Measurements from ENCODE around the gene CTSL. TPM values are rescaled to one million over a fixed set of nuclear protein-coding genes. Genes with fewer than 3 reads are reported as not detected.

The CTSL gene
- polyA plus RNA-seq, 1 experiment = 224 TPM

- CTCF ChIA-PET = interaction anchor here (0.7 to 4.0 kb wide), 2 partner anchors 9 to 24 kb away, joined by 4 to 15 read pairs; no protein-coding TSS in a partner anchor
Observed at GRCh38 chr9:87708986-87709728, 16.8 kb upstream of the CTSL start.

GRCh38 chr9:87710443-87710842, 15.5 kb upstream of the CTSL start:
- no peak overlapping the region for H3K27ac ChIP-seq (ENCODE audit: low read depth, low read length)
- POLR2A ChIA-PET = interaction anchor here (1.5 kb wide), 1 partner anchor 23 kb away, joined by 5 read pairs; no protein-coding TSS in a partner anchor
- CTCF ChIA-PET = interaction anchor here (0.6 to 4.0 kb wide), 3 partner anchors 25 to 1285 kb away, joined by 5 to 15 read pairs (median 5); no protein-coding TSS in a partner anchor
- DNase-seq (ENCODE audit: low read depth, low spot score) = no peak
- no peak for TF ChIP-seq CTCF (IDR thresholded peaks at IDR 0.05; ENCODE audit: low read depth, low read length)
- H3K4me3 ChIP-seq (ENCODE audit: low read depth, low read length) = no peak overlapping the region
- peaks cover 12% of the 10 kb centered on the region; the same call in 1 of the 2 replicates for H3K9me3 ChIP-seq (ENCODE audit: control insufficient read depth, insufficient read depth, low read length)
- H3K27me3 ChIP-seq (ENCODE audit: control insufficient read depth, insufficient read depth, low read length) = no peaks in the 10 kb centered on the region

More at GRCh38 chr9:87708986-87709728, 16.8 kb upstream of the CTSL start:
- DNase-seq (ENCODE audit: low read depth, low spot score) = no peak
- Histone ChIP-seq H3K27me3 (ENCODE audit: control insufficient read depth, insufficient read depth, low read length) (no peaks in the 10 kb centered on the region), H3K4me3 (ENCODE audit: low read depth, low read length) (no peak overlapping the region), H3K27ac (ENCODE audit: low read depth, low read length) (no peak overlapping the region), H3K9me3 (ENCODE audit: control insufficient read depth, insufficient read depth, low read length) (peaks cover 12% of the 10 kb centered on the region; the same call in 1 of the 2 replicates)
- TF ChIP-seq CTCF (IDR thresholded peaks at IDR 0.05; ENCODE audit: low read depth, low read length) = no peak
- POLR2A ChIA-PET = interaction anchor here (1.5 kb wide), 1 partner anchor 24 kb away, joined by 5 read pairs; no protein-coding TSS in a partner anchor

- ChIA-PET POLR2A (interaction anchor here (0.6 to 1.2 kb wide), 2 partner anchors 14 to 32 kb away, joined by 3 to 9 read pairs; partner anchors contain the start of gene CTSL), CTCF (interaction anchor here (1.3 to 4.0 kb wide), 3 partner anchors 14 to 330 kb away, joined by 3 to 15 read pairs (median 5); partner anchors contain the start of gene CTSL)
- no peak for DNase-seq (ENCODE audit: low read depth, low spot score)
- TF ChIP-seq CTCF (IDR thresholded peaks at IDR 0.05; ENCODE audit: low read depth, low read length) = no peak
- Histone ChIP-seq H3K9me3 (ENCODE audit: control insufficient read depth, insufficient read depth, low read length) (no peaks in the 10 kb centered on the region; the same call in 1 of the 2 replicates), H3K27ac (ENCODE audit: low read depth, low read length) (peak overlapping the region; percentile 94), H3K27me3 (ENCODE audit: control insufficient read depth, insufficient read depth, low read length) (no peaks in the 10 kb centered on the region), H3K4me3 (ENCODE audit: low read depth, low read length) (no peak overlapping the region)
Observed at GRCh38 chr9:87711857-87712800, 13.8 kb upstream of the CTSL start.

- CTCF ChIA-PET = interaction anchor here (1.6 kb wide), 1 partner anchor 13 kb away, joined by 3 read pairs; the partner anchor contains the start of gene CTSL
- Histone ChIP-seq H3K9me3 (ENCODE audit: control insufficient read depth, insufficient read depth, low read length) (no peaks in the 10 kb centered on the region), H3K27ac (ENCODE audit: low read depth, low read length) (peak overlapping the region; percentile 96), H3K27me3 (ENCODE audit: control insufficient read depth, insufficient read depth, low read length) (no peaks in the 10 kb centered on the region), H3K4me3 (ENCODE audit: low read depth, low read length) (no peak overlapping the region)
- TF ChIP-seq CTCF (IDR thresholded peaks at IDR 0.05; ENCODE audit: low read depth, low read length) = no peak
- no peak for DNase-seq (ENCODE audit: low read depth, low spot score)
- POLR2A ChIA-PET = interaction anchor here (0.6 kb wide), 1 partner anchor 40 kb away, joined by 3 read pairs; no protein-coding TSS in a partner anchor
Observed at GRCh38 chr9:87712801-87713277, 13.1 kb upstream of the CTSL start.
